ENCODE data around the gene TMEM255A. TPM values are rescaled to one million over a fixed set of nuclear protein-coding genes. Genes with fewer than 3 reads are reported as not detected.
A peak's percentile ranks its signal among the peaks of the same experiment; 100 is the strongest.

TMEM255A gene
- total RNA-seq, 1 experiment from 2014 or later = not detected

DNA sequence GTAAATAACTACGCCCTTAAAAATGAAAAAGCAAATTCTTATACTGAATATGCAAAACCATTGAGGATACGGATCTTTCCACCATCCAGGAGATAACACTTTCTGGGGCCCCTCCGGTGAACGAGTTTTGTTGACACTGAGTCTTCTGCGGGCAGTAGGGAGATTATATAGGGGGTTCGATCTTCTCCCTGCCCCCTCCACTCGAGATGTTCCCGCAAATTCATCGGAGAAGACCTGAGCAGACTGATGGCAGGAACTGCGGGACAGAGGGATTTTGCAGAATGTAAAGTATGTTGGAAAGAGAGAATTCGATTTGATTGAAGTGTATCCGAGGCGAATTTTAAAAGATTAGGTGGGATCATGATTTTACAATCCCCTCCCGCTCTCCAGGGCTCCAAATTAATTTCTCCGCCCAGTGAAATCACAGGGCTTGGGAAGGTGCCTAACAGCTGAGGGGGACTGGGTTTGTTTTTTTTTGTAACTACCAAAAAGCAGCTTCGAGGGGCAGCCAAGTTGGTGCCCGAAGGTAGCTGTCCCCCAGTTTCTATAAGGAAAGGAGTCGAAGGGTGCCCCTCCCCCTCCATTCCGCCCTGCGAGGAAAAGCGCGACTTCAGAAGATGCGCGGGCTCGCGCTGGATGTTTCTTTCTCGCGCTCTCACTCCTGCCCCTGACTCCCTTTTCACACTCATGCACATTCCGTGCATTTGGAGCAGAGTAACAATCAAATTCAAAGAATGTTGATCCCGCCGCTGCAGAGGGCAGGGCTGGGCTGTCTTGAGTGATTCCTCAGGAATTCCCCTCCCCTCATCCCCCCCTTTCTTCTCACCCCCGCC is 1.2 kb downstream of the TMEM255A start:
- BruUV-seq (replicated peaks) = no TSS peak
- Histone ChIP-seq H3K9me2 (replicated peaks; ENCODE audit: low read length) (no peaks in the 10 kb centered on the region), H3K79me2 (ENCODE audit: low read length) (no peaks in the 10 kb centered on the region), H3K4me1 (ENCODE audit: insufficient read depth, low read length) (peaks cover 19% of the 10 kb centered on the region), H3F3A (ENCODE audit: low read length, unreplicated experiment) (no peaks in the 10 kb centered on the region), H3K36me3 (ENCODE audit: low read depth, low read length) (no peaks in the 10 kb centered on the region), H2AFZ (ENCODE audit: low read length) (peak overlapping the region; percentile 92), H3K9me3 (ENCODE audit: low read length) (no peaks in the 10 kb centered on the region), H4K20me1 (ENCODE audit: low read length) (no peaks in the 10 kb centered on the region), H3K27me3 (ENCODE audit: low read length) (no peaks in the 10 kb centered on the region), H3K9ac (ENCODE audit: low read length) (peak overlapping the region; percentile 16; the same call in 1 of the 2 replicates), H3K4me3 (ENCODE audit: low read length) (peak overlapping the region; percentile 71), H3K27ac (ENCODE audit: low read length) (no peak overlapping the region), H3K4me2 (ENCODE audit: low read length) (peak overlapping the region; percentile 93)
- intact Hi-C loops (cut with micrococcal nuclease) = loop anchor here (5.0 to 10.0 kb wide), 2 partner anchors 58 to 145 kb away; partner anchors contain the start of gene ZBTB33
- CTCF ChIA-PET = no interaction called here
- ATAC-seq (0 out of 2 replicates have a peak, but pooled peaks have one; percentile 14), DNase-seq (peak; percentile 38)
- POLR2A ChIA-PET (ENCODE audit: unreplicated experiment) = no interaction called here
- TF ChIP-seq EZH2 (IDR thresholded peaks at IDR 0.05; ENCODE audit: low read length, unreplicated experiment) = no peak
- TF ChIP-seq EZH2phosphoT487 (IDR thresholded peaks at IDR 0.05; ENCODE audit: borderline replicate concordance, low read length) = no peak
- TF ChIP-seq CTCF (conservative IDR thresholded peaks at IDR 0.05; ENCODE audit: low read depth, low read length) = no peak

DNA sequence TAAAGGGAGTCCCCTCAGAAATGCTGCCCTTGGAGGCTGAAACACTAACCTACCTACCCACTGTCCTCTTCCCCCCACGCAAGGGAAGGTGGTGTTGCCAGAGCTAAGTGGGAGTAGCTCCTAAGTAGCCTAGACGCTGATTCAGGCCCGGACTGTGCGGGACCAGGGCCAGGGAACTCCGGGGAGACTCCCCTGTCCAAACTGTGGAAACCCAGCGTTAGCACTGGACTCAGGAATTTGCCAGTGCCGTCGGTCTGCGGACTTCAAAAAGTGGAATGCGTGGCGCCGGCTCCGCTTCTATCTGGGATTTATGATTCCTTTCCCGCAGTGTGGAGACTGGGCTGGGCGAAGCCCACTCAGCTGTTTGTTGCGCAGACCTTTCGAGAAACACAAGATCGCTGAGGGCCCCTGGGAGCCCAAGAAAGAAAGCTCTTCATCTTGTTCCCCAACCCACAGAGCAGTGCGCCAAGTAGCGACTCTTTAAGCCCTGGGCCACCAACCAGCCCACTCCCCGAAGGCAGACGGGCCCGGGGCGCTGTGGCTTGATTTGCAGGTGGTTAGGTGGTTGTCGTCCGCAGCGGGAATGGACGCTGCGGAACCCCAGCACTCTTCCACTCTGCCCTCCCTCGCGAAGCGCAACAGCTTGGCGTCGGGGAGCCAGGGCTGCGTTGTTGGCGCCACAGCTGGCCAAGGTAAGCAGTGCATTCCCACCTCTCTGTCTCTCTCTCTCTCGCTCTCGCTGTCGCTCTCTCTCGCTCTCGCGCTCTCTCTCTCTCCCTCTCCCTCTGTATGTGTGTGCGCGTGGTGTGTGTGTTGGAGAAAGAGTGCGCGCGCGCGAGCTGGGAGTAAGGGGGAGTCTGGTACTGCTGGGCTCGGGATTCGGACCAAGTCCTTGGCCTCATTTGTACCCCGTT is 2.0 kb downstream of the TMEM255A start:
- TF ChIP-seq EZH2phosphoT487 (IDR thresholded peaks at IDR 0.05; ENCODE audit: borderline replicate concordance, low read length) (no peak), EZH2 (IDR thresholded peaks at IDR 0.05; ENCODE audit: low read length, unreplicated experiment) (no peak), CTCF (conservative IDR thresholded peaks at IDR 0.05; ENCODE audit: low read depth, low read length) (peak; percentile 57)
- H3K9me3 ChIP-seq (ENCODE audit: low read length) = no peaks in the 10 kb centered on the region
- peak overlapping the region; percentile 71 for H3K4me3 ChIP-seq (ENCODE audit: low read length)
- intact Hi-C loops (cut with micrococcal nuclease) = loop anchor here (5.0 kb wide), 1 partner anchor 57 kb away; the partner anchor contains the start of gene ZBTB33
- peak overlapping the region; percentile 92 for H2AFZ ChIP-seq (ENCODE audit: low read length)
- ChIA-PET POLR2A (ENCODE audit: unreplicated experiment) (no interaction called here), CTCF (interaction anchor here (0.7 kb wide), 1 partner anchor 9 kb away, joined by 3 read pairs; no protein-coding TSS in a partner anchor)
- no peaks in the 10 kb centered on the region for H4K20me1 ChIP-seq (ENCODE audit: low read length)
- H3K9ac ChIP-seq (ENCODE audit: low read length) = peak overlapping the region; percentile 16; the same call in 1 of the 2 replicates
- no peak overlapping the region for H3K27ac ChIP-seq (ENCODE audit: low read length)
- no peaks in the 10 kb centered on the region for H3F3A ChIP-seq (ENCODE audit: low read length, unreplicated experiment)
- ATAC-seq (peak; percentile 86), DNase-seq (peak; percentile 77)
- H3K79me2 ChIP-seq (ENCODE audit: low read length) = no peaks in the 10 kb centered on the region
- BruUV-seq (replicated peaks) = no TSS peak
- H3K4me2 ChIP-seq (ENCODE audit: low read length) = peak overlapping the region; percentile 93
- no peaks in the 10 kb centered on the region for H3K36me3 ChIP-seq (ENCODE audit: low read depth, low read length)
- peaks cover 19% of the 10 kb centered on the region for H3K4me1 ChIP-seq (ENCODE audit: insufficient read depth, low read length)
- no peaks in the 10 kb centered on the region for H3K27me3 ChIP-seq (ENCODE audit: low read length)
- H3K9me2 ChIP-seq (replicated peaks; ENCODE audit: low read length) = no peaks in the 10 kb centered on the region
